NCI-H82 (cell line): Measurements from ENCODE around the gene CADPS2.

Source experiments
- DNase-seq: peaks from one replicate; lab custom pipeline; 2025; lab: John Stamatoyannopoulos, UW

The CADPS2 gene

GRCh38 chr7:122528879-122529481 is 357.3 kb downstream of the CADPS2 start:
- DNase-seq = peak; percentile 81

GRCh38 chr7:122525355-122525754 is 360.9 kb downstream of the CADPS2 start:
- no peak for DNase-seq

- DNase-seq = no peak
Measured at GRCh38 chr7:122521767-122522166, 364.5 kb downstream of the CADPS2 start.

- no peak for DNase-seq
Measured at GRCh38 chr7:122520971-122521555, 365.2 kb downstream of the CADPS2 start.

DNA sequence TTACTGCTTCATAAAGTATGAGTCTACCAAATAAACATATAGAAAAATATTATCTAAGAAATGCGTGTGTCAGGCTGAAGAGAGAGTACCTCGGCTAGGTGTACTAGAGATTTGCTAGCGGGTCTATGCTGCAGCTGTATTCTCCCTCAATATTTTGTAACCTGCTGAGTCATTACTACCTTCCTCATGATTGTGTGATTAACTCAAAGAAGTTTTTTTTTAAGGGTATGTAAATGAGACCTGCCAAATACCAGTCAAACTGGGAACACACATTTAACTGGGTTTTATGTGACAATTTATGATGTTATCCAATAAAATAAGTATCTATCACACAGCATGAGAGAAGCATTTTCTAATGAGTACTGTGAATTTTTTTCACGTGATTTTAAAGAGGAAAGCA is 367.8 kb downstream of the CADPS2 start:
- no peak for DNase-seq

DNA sequence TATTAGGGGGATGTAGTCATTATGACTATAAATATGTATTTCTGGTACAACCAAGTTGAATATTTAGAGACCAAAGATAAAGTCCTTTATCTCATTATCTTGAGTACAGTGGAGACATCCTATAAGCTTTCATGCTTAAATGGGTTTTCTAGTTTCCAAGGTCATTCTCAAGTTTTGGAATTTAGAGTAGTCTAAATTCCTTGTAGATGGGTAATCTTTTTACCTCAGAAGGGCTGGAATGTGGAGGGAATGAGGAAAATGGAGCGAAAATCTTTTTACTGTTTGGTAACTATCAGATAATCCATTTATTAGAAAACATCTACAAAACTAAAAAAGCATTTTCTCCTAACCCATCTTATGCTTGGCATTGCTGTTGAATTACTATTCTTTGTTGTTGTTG is 368.7 kb downstream of the CADPS2 start:
- DNase-seq = no peak

GRCh38 chr7:122515404-122515803 is 370.9 kb downstream of the CADPS2 start:
- DNase-seq = no peak

DNA sequence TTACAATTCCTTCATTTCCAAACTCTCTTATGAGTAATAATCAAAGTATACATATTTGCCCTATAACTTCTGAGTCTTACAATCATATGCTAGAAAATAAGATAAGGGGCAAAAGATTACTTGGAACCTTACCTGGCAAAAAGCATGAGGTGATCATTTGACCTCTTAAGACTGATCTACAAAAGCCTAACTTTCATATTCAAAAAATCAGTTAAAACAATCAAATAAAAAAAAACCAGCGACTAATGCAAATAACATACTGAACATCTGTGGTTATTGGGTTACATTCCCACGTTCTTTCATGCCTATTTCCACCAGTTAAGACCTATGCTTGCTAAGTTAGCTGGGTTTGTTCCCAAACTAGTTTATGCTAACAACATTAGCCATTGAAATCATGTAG is 375.0 kb downstream of the CADPS2 start:
- no peak for DNase-seq

DNA sequence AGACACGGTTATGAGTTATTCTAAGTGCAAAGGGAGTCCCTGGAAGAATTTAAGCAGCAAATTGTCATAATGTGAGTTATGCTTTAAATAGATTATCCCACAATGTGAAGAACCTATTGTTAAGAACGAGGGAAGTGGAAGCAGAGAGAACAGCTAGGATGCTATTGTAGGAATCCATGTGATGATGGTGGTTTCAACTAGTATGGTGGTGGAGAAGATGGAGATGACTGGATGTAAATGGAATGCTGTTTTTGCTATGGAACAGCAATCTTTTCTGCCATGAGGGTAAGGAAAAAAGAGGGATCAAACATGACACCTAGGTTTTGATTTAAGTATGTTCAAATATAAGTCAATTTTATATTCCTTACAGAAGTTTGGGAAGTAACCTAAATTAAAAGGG is 378.7 kb downstream of the CADPS2 start:
- DNase-seq = no peak

GRCh38 chr7:122492007-122492406 is 394.3 kb downstream of the CADPS2 start:
- no peak for DNase-seq

DNA sequence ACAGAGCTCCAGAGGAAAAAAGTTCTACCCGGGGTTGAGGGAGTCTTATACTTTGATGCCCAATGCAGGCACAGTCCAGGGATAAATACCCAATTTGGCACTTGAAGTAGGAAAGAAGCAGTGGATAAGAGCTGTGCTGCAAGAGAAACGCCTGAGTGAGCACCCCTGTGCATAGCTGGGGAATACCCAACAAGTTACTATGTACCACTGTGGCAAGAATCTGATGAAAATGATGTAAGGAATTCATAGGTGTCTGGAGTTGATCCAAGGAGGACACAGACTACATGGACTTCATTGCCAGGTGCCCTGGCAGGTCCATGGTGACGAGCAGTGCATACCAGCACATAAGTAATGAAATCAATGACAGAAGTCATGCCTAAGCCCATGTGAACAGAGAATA is 398.0 kb downstream of the CADPS2 start:
- DNase-seq = no peak

- no peak for DNase-seq
Measured at GRCh38 chr7:122487131-122487530, 399.1 kb downstream of the CADPS2 start.

- DNase-seq = no peak
Measured at GRCh38 chr7:122485856-122486255, 400.4 kb downstream of the CADPS2 start.

- no peak for DNase-seq
Measured at GRCh38 chr7:122482212-122482611, 404.0 kb downstream of the CADPS2 start.

DNA sequence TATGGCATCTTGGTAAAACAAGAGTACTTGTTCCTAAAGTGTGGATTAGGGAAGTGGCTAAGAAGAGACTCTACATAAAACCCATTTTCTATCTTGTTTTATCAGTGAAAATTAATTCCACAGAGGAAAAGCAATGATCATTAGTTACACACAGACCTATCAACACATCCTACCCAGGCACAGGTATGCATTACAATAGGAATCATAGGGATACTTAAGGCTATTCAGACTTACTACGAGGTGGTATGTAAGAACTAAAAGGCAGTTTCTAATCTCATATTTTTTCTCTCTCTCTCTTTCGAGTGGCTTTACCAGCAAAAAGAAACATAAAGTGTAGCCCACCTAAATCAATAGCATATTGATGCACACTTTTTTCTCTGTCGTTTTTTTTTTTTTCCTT is 415.4 kb downstream of the CADPS2 start:
- no peak for DNase-seq

GRCh38 chr7:122468945-122469344 is 417.3 kb downstream of the CADPS2 start:
- DNase-seq = no peak

DNA sequence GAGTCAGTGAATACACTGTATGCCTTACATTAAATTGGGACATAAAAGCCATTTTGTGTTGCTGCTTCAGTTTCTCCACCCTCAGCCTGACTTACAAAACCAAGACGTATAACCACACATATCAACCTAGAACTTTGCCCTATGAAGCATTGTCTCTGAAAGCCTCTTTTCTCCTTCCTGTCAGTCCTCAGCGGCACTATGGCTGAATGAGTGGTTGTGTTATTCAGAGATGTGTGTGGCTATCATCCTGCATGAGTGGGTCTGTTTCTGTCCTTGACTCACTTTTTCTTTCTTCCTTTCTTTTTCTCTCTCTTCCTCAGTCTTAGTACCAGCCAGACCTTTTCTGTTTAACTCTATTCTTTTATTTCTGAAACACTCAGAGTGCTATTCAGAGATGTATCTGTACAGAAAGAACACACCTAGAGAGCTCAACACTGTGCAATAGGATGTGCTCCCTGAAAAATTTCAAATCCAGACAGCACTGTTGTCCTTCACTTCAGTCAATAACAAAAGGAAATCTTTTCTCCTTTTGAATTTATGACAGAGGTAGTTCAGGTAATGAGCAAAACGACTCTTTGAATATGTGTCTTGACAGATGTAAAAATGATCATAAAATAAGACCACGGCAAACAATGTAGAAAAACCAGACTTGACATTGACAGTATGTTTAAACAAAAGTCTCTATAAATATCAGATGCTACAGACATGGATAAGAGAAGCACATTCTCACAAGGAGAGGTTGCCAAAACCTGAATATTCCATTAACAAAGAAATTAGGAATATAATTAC is 418.4 kb downstream of the CADPS2 start:
- DNase-seq = no peak

- no peak for DNase-seq
Measured at GRCh38 chr7:122465296-122465695, 421.0 kb downstream of the CADPS2 start.

DNA sequence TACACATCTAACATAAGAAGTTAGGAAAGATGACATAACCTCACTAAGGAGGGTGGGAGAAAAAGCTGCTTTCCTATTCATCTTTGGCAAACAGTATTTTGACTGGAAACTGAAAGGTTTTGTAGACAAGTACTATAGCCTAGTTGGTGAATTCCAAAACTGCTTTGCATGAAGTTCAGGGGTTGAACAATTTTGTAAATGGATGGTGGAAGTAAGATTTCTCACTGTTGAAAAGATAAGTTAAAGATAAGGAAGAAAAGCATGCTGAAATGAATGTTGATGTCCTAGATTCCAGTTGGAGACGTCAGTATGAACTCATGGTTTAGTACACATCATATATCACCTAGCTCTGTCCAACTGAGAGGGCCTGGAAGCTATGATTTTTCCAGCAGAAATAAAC is 422.6 kb downstream of the CADPS2 start:
- no peak for DNase-seq

GRCh38 chr7:122460936-122461335 is 425.3 kb downstream of the CADPS2 start:
- DNase-seq = no peak

GRCh38 chr7:122457969-122458368 is 428.3 kb downstream of the CADPS2 start:
- peak; percentile 43 for DNase-seq

DNA sequence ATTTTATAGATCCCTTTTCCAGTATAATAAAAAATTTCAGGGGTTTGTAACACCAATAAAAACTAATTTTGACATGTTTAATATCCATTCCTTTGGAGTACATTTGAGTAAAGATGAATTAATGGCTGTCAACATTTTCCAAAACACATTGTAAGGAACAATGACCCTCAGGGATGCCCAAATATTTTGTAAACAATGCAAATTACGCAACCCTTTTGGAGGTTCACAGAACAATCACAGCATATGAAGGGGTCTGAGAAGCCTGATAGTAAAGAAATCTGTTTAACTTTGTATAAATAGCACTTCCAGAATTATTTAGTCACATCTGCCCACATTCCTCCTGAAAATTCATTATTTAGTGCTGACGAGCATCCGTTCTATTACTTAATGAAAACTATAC is 428.9 kb downstream of the CADPS2 start:
- no peak for DNase-seq

- no peak for DNase-seq
Measured at GRCh38 chr7:122454776-122455507, 431.3 kb downstream of the CADPS2 start.
